Stimulated activated CD4-positive, alpha-beta T cell treated with anti-CD3 and anti-CD28 coated beads, Interleukin-1b, Interleukin-23, amount 100 ng/mL, for 4 hours (primary cell): ENCODE measurements around the gene PRADC1.

ENCODE experiments used
- DNase-seq, 2 donors: peaks; one replicate each; pipeline ENCODE4 v3.0.0-alpha.2; 2020; ENCODE audit warnings: low read depth in 2 of 2

Gene PRADC1

DNA sequence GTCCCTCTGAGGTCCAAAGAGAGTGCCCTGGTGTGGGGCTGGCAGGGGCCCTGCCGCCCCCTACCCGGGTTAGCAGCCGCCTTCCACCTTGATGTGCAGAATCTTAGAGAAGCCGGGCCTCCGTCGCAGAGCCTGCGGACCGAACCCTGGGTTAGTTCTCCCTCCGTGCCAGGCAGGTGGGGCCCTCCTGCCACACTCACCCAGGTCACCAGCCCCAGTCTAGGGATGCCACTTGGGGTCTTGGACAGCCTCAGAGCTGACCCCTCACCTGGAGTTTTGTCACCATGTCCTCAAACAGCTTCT lies 25.8 kb upstream of the PRADC1 start:
- no peak for DNase-seq

DNA sequence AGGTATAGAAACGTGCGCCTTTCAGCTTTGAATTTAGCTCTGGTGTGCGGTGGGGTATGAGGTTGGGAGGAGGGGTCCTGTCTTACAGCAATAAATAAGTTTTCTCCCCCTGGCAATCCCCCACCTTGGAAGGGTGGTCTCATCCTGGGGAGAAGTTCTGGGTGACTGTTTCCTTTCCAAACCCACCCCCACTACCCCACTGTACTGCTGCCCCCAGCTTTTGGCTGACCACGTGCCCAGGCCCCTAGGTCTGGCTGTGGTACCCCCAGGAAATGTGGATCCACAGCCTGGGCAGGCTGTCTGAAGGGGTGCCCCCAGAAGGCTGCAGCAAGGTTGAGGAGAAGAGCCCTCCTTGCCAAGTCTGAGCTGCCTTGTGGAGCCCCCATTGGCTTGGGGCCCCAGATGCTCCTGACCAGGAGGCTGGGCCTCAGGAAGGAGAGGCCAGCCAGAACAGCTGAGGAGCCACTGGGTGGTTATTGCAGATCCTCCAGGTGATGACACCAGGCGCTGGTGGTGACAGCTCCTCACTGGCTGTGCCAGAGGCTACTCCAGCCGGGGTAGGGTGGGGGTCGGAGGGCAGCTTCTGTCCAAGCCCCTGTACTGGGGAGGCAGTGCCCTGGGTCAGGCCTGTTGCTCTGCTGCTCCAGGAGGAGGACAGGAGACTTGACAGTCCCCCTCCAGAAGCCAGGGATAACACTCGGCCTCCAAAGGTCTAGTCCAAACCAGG lies 25.3 kb upstream of the PRADC1 start:
- no peak for DNase-seq

DNA sequence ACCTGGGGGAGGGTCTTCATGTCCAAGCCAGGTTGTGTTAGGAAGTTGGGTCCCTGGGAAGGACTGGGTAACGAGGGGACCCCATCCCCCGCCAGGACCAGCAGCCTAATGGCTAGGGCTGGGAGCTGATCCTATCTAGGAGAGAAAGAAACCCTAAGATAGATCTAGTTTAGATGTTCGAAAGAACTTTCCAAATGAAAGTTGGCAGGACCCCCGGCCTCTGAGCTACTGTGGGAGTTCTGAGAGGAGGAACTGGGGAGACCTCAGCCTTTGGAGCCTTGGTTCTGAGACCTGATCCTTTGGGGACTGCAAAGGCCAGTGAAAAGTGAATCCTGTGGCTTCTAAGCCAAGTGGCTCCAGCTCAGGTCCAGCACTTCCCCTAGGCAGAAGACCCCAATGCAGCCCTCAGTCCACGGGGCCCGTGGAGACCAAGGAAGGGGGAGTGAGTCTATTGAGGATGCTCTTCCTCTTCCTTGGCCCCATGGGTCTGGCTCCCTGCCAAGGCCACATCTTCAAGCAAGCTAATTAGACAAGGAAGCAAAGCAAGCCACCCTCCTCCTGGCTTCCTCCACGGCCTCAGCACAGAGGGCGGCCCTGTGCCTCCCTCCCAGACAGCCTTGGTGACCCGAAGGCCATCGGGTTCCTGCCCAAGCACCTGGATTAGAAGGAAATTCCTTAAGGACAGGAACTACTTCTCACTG lies 24.5 kb upstream of the PRADC1 start:
- no peak for DNase-seq

DNA sequence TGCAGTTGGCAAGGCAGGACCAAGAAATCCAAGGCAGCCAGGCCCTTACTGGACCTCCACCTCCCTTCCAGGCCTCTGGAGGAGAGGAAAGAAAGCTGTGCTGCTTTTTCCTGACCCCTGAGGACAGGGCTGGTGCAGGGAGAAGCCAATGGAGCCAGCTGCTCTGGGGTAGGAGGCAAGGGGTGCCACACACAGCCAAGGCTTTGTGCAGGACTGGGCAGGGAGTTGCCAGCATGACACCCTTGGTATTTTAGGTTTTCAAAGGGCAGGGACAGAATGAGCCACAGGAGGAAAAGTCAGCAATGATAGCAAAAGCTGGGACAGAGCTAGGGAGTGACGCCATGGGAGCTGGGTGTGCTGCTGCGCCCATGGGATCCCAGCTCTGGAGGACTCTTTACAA lies 24.0 kb upstream of the PRADC1 start:
- no peak for DNase-seq

DNA sequence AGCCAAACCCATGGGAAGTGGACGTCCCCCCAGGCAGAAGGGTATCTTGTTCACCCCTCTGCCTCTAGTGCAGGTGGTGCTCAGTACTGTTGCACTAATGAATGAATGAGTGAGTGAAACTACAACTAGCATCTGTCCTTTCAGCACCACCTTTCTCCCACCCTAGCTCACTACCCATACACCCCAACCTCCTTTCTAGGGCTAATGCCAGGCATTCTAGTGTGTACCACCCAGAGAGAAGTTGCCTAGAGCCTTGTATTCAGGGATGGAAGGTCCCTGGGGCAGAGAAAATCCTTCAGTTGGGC lies 23.5 kb upstream of the PRADC1 start:
- DNase-seq, result no peak

DNA sequence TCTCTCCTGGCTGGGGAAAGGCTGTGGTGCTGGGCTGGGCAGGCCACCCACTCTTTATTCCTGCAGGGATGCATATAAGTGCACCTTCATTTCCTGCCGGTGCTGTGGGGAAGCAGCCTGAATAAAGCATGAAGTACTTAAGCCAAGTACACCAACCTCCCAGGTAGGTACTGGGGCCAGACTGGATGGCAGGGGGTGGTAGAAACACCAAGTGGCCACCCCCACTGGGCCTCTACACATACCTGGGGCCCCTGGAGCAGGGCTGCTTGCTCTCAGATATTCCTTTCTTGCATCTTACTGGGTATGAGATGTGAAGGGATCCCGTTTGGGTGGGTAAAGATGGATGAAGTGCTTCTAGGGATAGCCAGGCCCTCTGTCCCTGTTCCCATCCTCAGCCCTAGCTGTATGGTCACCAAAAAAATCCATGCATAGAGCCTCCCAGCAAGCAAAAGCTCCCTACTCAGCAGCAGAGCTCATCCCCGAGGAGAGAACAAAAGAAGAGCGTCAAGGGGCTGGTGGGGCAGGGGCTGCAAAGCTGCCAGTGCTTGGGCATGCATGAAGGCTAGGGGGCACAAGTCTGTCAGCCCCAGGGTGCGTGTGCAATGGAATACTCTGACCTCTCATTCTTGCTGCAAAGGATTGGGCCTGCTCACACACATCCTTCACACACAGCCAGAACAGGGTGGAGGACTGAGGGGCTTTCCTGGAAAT lies 23.0 kb upstream of the PRADC1 start:
- no peak for DNase-seq

DNA sequence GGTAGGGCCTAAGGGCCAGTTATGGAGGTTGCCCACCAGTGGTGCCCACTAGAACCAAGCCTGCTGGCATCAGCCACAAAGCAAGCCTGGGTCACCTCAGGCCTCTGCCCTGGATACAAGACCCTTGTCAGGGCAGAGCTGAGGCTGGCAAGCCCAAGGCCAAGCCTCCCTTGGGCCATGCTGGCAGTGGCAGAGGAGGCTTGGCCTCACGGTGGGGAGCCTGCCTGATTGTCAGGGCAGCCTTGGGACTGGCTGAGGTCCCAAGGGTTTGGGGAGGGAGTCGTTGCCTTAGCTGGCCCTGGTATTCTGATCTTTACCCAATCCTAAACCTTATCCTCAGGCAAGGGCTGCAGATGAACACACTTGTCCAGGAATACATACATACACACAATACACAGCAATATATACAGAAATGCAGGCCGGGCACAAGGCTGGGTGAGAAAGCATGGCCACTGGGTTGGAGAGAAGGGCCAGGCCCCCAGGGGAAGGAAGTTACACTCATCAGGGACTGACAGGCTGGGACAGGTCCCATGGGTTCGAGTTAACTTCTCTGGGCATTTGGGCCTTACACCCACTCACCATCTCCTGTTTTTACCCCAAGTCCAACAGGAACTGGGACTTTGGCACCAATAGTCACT lies 22.1 kb upstream of the PRADC1 start:
- no peak for DNase-seq

DNA sequence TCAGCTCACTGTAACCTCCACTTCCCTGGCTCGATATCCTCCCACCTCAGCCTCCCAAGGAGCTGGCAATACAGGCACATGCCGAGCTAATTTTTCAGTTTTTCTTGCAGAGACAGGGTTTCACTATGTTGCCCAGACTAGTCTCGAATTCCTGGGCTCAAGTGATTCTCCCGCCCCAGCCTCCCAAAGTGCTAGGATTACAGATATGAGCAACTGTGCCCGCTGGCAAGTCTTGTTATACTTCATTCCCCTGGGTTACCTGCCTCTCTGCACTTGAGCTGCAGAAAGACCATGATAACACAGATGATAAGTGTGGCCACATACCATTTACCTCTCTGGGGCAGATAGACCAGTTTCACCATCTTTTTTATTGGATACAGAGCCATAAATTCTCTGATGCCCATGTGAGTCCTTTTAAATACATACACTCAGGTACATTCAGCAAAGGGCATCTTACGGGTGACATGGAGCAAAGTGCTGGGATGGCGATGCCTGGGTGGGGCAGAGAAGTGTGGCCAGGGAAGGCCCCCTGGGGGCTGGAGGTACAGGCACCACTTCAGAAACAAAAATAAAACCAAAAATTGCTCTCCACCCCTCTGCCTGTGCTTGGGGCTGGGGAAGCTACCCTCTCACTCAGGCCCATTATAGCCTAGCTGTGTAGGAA lies 21.4 kb upstream of the PRADC1 start:
- no peak for DNase-seq

DNA sequence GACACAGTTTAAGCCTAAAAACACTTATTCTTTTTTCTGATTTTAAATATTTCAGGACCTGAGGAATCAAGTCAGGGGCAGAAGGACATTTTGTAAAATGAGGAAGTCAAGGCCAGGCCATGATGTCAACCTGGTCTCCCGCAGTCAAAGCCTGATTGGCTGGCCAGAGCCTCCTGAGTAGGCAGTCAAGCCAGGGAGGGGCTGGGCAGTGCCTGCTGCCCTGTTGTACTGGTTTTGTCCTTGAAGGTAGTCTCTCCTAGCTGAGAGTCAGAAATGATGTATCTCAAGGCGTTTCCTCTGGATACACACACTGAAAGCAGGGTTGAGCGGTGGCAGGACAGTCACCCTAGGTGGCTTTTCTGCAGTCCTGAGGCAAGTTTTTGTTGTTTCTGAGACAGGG lies 20.9 kb upstream of the PRADC1 start:
- no peak for DNase-seq

DNA sequence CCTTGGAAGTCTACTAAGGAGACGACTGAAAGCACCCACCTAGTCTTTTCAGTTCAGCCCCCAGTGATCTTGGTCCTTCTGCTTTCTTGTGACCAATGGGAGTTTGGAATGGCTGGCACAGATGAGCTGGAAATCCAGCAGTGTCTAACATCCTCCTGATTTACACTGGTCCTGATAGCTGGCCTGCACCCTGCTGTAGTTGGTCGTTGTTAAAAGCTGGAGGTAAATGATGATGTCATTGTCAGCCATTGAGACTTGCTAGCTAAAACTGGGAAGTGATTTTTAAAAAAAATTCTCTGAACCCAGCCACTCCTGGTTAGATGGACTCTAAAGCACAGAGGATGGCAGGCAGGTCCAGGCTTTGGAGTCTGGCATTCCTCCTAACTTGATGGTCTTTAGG lies 20.4 kb upstream of the PRADC1 start:
- DNase-seq, result no peak

DNA sequence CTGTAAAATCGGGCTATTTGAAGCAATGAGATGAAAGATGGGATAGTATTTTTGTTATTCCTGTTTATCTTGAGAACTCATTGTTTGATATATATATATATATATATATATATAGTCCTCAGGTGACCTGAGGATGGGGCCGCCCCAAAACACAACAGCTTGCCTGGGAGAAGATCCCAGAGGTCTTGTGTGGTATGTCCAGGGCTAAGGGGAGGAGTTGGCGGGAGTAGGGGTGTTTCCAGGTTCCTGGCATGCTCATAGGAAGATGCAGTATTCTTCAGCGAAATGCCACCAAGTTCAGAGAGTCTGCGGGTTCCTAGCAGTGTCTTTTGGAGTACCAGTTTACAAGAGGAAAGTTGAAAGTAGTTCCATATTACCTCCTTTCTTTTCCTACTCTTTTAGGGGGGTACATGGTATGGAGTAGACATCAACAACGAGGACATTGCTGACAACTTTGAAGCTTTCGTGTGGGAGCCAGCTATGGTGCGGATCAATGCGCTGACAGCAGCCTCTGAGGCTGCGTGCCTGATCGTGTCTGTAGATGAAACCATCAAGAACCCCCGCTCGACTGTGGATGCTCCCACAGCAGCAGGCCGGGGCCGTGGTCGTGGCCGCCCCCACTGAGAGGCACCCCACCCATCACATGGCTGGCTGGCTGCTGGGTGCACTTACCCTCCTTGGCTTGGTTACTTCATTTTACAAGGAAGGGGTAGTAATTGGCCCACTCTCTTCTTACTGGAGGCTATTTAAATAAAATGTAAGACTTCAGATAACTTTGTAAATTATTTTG lies 19.4 kb upstream of the PRADC1 start:
- no peak for DNase-seq

DNA sequence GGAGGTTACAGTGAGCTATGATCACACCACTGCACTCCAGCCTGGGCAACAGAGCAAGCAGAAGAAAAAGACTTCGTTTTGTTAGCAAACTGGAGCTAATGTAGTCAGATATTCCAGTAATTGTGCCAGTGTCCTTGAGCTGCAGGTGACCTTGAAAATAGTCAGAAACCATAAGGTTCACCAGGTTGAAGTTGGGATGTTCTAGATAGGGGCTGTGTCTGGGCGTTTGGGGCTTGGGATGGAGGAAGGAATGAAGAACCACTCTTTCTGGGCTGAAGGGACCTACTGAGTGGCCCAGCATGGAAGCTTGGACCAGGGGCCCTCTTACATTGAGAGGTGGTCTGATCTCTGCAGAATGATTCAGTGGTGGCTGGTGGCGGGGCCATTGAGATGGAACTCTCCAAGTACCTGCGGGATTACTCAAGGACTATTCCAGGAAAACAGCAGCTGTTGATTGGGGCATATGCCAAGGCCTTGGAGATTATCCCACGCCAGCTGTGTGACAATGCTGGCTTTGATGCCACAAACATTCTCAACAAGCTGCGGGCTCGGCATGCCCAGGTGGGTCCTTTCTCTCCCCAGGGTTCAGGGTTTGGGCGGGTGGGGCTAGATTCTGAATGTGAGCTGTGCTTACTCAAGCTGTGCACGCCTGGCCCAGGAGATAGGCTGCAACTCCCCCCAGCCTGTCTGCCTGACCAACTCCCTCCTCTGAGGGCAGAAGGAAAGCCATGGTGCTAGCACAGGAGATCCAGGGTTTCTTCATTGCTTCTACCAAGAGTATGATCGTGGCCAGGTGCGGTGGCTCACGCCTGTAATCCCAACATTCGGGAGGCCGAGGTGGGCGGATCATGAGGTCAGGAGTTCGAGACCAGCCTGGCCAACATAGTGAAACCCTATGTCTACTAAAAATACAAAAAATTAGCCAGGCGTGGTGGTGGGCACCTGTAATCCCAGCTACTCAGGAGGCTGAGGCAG lies 18.1 kb upstream of the PRADC1 start:
- DNase-seq, result no peak

DNA sequence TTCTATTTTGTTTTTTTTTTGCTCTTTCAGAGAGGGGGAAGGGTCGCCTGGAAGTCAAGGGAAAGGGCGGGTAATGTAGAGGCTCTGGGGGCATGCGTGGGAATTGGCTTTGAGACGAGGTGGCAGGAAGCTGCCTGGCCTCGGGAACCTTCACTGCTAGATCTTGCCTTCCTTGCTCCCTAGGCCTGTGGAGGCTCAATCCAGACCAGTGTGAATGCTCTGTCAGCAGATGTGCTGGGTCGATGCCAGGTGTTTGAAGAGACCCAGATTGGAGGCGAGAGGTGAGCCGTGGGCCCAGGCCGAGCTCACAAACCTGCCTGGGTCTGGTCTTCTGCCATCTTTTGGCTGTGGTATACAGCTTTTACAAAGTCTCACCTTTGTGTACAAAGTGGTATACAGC lies 16.6 kb upstream of the PRADC1 start:
- DNase-seq, result no peak

DNA sequence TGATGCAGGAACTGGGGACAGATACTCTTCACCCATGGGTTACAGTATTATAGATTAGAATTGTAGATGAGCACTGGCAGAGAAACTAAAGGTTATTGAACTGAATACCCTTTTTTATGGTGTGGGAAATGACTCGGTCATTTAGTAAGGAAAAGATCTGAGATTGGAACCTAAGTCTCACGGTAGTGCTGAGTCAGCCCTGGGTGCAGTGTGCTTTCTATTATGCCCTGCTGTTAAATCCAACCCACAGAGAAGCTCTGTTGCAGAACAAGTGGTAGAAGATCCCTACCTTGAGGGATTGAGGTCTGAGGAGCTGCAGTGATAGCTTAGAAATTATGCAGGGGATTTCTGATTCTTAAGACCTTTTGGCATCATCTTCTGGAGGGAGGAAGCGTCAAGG lies 13.8 kb upstream of the PRADC1 start:
- no peak for DNase-seq

DNA sequence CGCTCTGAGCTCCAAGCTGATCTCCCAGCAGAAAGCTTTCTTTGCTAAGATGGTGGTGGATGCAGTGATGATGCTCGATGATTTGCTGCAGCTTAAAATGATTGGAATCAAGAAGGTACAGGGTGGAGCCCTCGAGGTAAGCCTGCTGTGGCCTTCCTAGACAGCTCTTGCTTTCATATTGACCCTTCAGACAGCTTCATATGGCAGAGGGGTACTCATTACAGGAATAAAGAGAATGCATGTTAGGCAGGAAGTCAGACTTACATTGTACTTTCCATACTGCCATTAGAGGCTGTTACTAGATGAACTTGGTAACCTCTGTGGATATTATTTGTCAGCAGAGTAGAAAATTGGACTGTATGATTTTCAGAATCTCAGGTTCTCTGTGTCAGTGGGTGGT lies 11.5 kb upstream of the PRADC1 start:
- DNase-seq, result no peak

DNA sequence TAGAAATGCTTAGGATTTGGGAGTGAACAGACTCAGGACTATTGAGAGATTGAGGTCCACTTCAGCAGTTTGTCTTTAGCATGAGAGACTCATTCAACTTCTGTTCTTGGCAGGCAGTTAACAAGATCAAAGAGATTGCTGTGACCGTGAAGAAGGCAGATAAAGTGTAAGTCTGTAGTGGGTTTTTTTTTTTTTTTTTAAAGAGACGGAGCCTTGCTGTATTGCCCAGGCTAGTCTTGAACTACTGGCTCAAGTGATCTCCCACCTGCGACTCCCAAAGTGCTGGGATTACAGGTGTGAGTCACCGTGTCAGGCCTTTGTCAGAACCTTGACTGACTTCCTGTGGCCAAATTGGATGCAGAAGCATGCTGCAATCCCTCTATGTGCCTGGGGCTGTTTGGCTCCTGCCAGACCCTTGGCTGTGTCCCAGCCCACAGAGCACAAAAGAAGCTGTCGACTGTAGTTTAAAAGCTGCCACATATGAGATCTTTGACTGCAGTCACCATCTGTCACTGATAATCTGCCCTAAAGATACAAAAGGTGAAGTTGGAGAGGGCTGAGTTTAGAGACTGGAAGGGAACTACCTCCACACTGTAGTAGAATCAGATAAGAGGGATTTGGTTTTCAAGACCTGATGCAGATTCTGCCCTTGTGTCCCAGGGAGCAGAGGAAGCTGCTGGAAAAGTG lies 11.0 kb upstream of the PRADC1 start:
- DNase-seq, result no peak

DNA sequence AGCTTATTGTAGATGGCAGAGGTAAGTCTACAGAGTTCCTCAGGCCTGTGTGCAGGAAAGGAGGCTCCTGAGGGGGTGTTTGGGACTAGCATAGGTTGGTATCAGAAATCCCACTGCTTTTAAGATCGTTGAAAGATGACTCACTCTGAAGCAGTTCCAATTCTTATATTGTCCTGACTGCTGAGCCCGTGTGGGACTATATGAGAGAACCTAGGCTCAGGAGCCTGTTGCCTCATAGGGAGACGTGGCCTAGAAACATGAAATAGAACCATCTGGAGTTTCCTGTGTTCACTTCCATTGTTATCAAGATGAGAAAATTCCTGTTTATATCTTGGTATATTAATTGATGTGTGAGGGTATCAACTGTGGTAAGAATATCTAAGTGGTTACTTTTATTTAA lies 6.7 kb upstream of the PRADC1 start:
- no peak for DNase-seq

DNA sequence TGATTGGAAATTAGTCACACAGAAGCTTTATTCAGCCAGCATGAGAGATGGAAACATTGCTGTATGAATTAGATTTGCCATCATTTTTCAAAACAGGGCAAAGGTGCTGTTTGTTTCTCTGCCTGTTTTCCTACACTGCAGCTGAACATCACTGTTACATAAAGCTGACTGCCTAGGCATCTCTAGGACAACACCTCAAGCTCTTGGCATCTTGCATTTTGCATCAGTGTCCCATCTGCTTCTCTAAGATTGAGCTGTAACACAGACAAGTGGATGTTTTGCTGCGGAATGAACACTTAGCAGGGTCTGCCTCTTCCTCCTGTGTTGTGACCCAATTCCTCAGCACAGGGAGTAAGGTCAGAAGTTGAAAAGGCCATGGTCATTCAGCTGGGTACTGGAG lies 5.9 kb upstream of the PRADC1 start:
- DNase-seq, result no peak

DNA sequence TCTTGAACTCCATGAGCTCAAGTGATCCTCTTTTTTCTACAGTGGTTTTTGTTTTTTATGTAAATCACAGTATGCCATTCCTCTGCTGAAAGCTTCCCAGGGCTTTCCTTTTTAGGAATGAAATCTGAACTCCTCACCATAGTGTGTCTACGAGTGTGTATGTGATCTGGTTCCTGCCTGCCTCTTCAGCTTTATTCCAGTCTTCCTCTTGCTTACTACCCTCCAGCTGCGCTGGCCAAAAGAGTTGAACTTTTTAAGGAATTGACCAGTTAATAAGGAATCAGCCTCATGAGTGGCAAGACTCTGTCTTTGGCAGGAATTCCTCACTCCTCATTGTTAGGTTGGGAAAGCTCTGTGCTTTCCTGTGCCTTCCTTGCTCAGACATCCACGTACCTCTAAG lies 5.1 kb upstream of the PRADC1 start:
- no peak for DNase-seq

DNA sequence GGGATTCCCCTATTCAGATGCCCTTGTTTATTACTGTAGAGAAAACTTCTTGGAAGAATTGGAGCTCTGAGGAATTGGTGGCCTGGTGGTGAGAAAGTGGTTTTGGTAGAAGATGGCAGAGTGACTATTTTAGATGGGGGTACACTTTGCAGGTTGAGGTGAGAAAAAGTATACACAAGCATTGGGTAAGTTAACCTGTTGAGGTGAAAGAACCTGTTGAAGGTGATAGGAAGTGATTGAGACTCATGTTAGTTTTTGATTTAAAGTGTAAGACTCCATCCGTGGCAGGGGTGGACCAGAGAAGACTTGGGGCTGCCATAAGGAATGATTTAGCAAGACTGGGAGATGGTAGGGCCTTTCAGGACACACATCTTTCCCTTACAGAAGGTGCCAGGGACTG lies 4.1 kb upstream of the PRADC1 start:
- no peak for DNase-seq
